Naive thymus-derived CD8-positive, alpha-beta T cell (primary cell): ENCODE results near the gene PIK3CG. TPM values are rescaled to one million over a fixed set of nuclear protein-coding genes. Genes with fewer than 3 reads are reported as not detected.

Experiments
- ATAC-seq, 2 donors: fragments of 150-1000 bp; cut with Tn5 transposase in 1 of 2; sonication (Bioruptor Pico), chemical (Tn5 transposase) in 1 of 2; 1 replicate in 1 of 2; 2 replicates in 1 of 2; pipeline ENCODE4 v1.10.0; 2021; ENCODE audit warnings: mild to moderate bottlenecking in 2 of 2, moderate library complexity in 2 of 2
- POLR2A ChIA-PET: fragments of 350-600 bp; sonication (Branson Sonifier 250); formaldehyde crosslinking; loops from one replicate; lab custom pipeline; 2021; ENCODE audit warnings: antibody characterized with exemption; lab: Charles Lee
- DNase-seq, 10 donors: peaks; one replicate each; pipeline versions ENCODE4 v3.0.0 to v3.0.0-alpha.2; 2020 to 2022
- H3K27ac Mint-ChIP-seq, 10 donors: one replicate each; pipeline ENCODE4 v1.8.0; 2020 to 2022; ENCODE audit warnings: mild to moderate bottlenecking in 10 of 10, mixed read lengths in 10 of 10, moderate library complexity in 4 of 10, inconsistent platforms in 1 of 10
- H3K27me3 Mint-ChIP-seq, 5 donors: one replicate each; pipeline ENCODE4 v1.8.0; 2021 to 2022; ENCODE audit warnings: mixed read lengths in 5 of 5
- H3K36me3 Mint-ChIP-seq, 3 donors: one replicate each; pipeline ENCODE4 v1.8.0; 2020 to 2022; ENCODE audit warnings: mixed read lengths in 3 of 3, mild to moderate bottlenecking in 2 of 3, inconsistent platforms in 1 of 3
- H3K4me1 Mint-ChIP-seq, 4 donors: one replicate each; pipeline ENCODE4 v1.8.0; 2021 to 2022; ENCODE audit warnings: mixed read lengths in 4 of 4
- H3K4me3 Mint-ChIP-seq, 10 donors: one replicate each; pipeline ENCODE4 v1.8.0; 2020 to 2022; ENCODE audit warnings: mild to moderate bottlenecking in 10 of 10, mixed read lengths in 10 of 10, moderate library complexity in 6 of 10, inconsistent platforms in 1 of 10
- H3K9me3 Mint-ChIP-seq, 9 donors: one replicate each; pipeline ENCODE4 v1.8.0; 2020 to 2022; ENCODE audit warnings: mixed read lengths in 9 of 9, mild to moderate bottlenecking in 3 of 9, inconsistent platforms in 1 of 9, moderate library complexity in 1 of 9
- polyA plus RNA-seq, 3 donors: library from polyadenylated mRNA; unstranded; fragments of 300-500 nt; fragmentation: Illumina TruSeq; gene quantifications; one replicate each; pipeline ENCODE4 v1.2.3, GENCODE V29; 2021
- total RNA-seq, 8 experiments: library from RNA in 2 of 8; stranded (reverse) in 2 of 8; gene quantifications; one replicate each; pipeline ENCODE4 v1.2.3 and lab custom pipeline; 2021 to 2026

The PIK3CG gene
- total and polyA plus RNA-seq, 5 experiments from 2014 or later, result 18.3 to 34.4 (median 23.0) TPM

- POLR2A ChIA-PET, result interaction anchor here (0.6 kb wide), 1 partner anchor 238 kb away, joined by 7 read pairs; no protein-coding TSS in a partner anchor
- Mint-ChIP-seq H3K27me3 (no peaks in the 10 kb centered on the region), H3K4me3 (peak overlapping the region in 1 of 10 donors; percentile 19), H3K4me1 (peaks cover 31 to 86% (median 77%) of the 10 kb centered on the region in 4 donors), H3K9me3 (peaks cover 0 to 15% (median 4%) of the 10 kb centered on the region in 9 donors), H3K36me3 (peaks cover 38 to 95% (median 70%) of the 10 kb centered on the region in 3 donors), H3K27ac (peak overlapping the region in 4 of 10 donors; percentile 22 to 78 (median 41))
- DNase-seq (no peak), ATAC-seq (no peak)
Measured at GRCh38 chr7:106874076-106874475, 9.0 kb downstream of the PIK3CG start.

DNA sequence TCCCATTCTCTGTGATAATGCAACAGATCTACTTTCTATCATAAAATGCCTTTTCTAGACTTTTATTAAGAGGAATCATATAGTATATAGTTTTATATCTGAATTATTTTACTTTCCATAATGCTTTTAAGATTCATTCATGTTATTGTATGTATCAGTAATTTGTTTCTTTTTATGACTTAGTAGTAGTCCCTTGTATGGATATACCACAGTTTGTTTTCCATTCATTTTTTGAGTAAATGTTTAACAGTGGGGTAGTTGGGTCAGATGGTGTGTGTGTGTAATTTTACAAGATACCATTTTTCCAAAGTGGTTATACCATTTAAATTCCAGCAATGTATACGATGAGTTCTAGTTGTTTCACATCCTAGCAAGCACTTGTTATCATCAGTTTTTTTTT, 10.4 kb downstream of the PIK3CG start:
- POLR2A ChIA-PET, result interaction anchor here (0.7 kb wide), 1 partner anchor 17 kb away, joined by 3 read pairs; no protein-coding TSS in a partner anchor
- Mint-ChIP-seq H3K27me3 (no peaks in the 10 kb centered on the region), H3K9me3 (peaks cover 0 to 15% (median 4%) of the 10 kb centered on the region in 9 donors), H3K4me1 (peaks cover 26 to 75% (median 70%) of the 10 kb centered on the region in 4 donors), H3K36me3 (peaks cover 46 to 95% (median 70%) of the 10 kb centered on the region in 3 donors), H3K4me3 (no peak overlapping the region), H3K27ac (no peak overlapping the region)
- DNase-seq (no peak), ATAC-seq (no peak)

GRCh38 chr7:106878748-106879439, 13.8 kb downstream of the PIK3CG start:
- DNase-seq (no peak), ATAC-seq (peak; percentile 41 to 51)
- Mint-ChIP-seq H3K9me3 (peaks cover 0 to 15% (median 4%) of the 10 kb centered on the region in 9 donors), H3K36me3 (peaks cover 29 to 100% (median 67%) of the 10 kb centered on the region in 3 donors), H3K27me3 (no peaks in the 10 kb centered on the region), H3K4me1 (peaks cover 21 to 58% (median 40%) of the 10 kb centered on the region in 4 donors), H3K4me3 (peak overlapping the region in 7 of 10 donors; percentile 52 to 76 (median 63)), H3K27ac (peak overlapping the region; percentile 20 to 89 (median 81))
- POLR2A ChIA-PET, result interaction anchor here (1.2 kb wide), 1 partner anchor 10 kb away, joined by 4 read pairs; no protein-coding TSS in a partner anchor

DNA sequence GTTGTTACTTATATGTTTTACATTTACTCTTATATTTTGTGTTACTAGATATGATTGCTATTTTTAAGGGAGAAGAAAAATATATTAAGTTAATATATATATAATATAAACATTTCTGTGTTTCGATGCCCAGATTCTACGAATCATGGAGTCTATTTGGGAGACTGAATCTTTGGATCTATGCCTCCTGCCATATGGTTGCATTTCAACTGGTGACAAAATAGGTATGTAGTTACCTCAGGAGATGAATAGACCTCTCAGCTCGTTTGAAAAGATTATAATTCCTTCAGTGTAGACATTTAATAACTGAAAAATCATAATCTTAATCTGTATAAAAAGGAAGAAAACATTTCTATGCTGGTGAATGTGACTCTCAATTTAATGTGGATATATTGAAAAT, 16.9 kb downstream of the PIK3CG start:
- POLR2A ChIA-PET, result no interaction called here
- no peak for DNase-seq
- Mint-ChIP-seq H3K27ac (peak overlapping the region in 3 of 10 donors; percentile 8 to 73 (median 53)), H3K36me3 (peaks cover 30 to 99% (median 63%) of the 10 kb centered on the region in 3 donors), H3K9me3 (no peaks in the 10 kb centered on the region), H3K4me1 (peaks cover 25 to 48% (median 33%) of the 10 kb centered on the region in 4 donors), H3K27me3 (no peaks in the 10 kb centered on the region), H3K4me3 (no peak overlapping the region)
- no peak for ATAC-seq

GRCh38 chr7:106883456-106884026, 18.5 kb downstream of the PIK3CG start:
- Mint-ChIP-seq H3K36me3 (peaks cover 34 to 98% (median 72%) of the 10 kb centered on the region in 3 donors), H3K4me1 (peaks cover 14 to 35% (median 18%) of the 10 kb centered on the region in 4 donors), H3K27me3 (no peaks in the 10 kb centered on the region), H3K9me3 (no peaks in the 10 kb centered on the region), H3K4me3 (no peak overlapping the region), H3K27ac (peak overlapping the region in 7 of 10 donors; percentile 12 to 58 (median 27))
- ATAC-seq, result no peak
- POLR2A ChIA-PET, result no interaction called here
- no peak for DNase-seq

- Mint-ChIP-seq H3K4me1 (peaks cover 2 to 29% (median 10%) of the 10 kb centered on the region in 4 donors), H3K36me3 (peaks cover 34 to 96% (median 68%) of the 10 kb centered on the region in 3 donors), H3K4me3 (no peak overlapping the region), H3K27ac (peak overlapping the region in 6 of 10 donors; percentile 4 to 52 (median 28)), H3K9me3 (no peaks in the 10 kb centered on the region), H3K27me3 (no peaks in the 10 kb centered on the region)
- DNase-seq (no peak), ATAC-seq (no peak)
- POLR2A ChIA-PET, result no interaction called here
Measured at GRCh38 chr7:106885652-106886051, 20.6 kb downstream of the PIK3CG start.

- ATAC-seq (no peak), DNase-seq (no peak)
- H3K9me3 Mint-ChIP-seq, result no peaks in the 10 kb centered on the region
- H3K4me3 Mint-ChIP-seq, result no peak overlapping the region
- peaks cover 13 to 26% (median 13%) of the 10 kb centered on the region in 4 donors for H3K4me1 Mint-ChIP-seq
- H3K36me3 Mint-ChIP-seq, result peaks cover 37 to 96% (median 65%) of the 10 kb centered on the region in 3 donors
- POLR2A ChIA-PET, result no interaction called here
- no peaks in the 10 kb centered on the region for H3K27me3 Mint-ChIP-seq
- H3K27ac Mint-ChIP-seq, result peak overlapping the region in 5 of 10 donors; percentile 2 to 65 (median 44)
Measured at GRCh38 chr7:106887421-106887820, 22.3 kb downstream of the PIK3CG start.

GRCh38 chr7:106888204-106888603, 23.1 kb downstream of the PIK3CG start:
- Mint-ChIP-seq H3K27ac (peak overlapping the region in 3 of 10 donors; percentile 21 to 31 (median 26)), H3K4me1 (peaks cover 17 to 23% (median 20%) of the 10 kb centered on the region in 4 donors), H3K4me3 (no peak overlapping the region), H3K9me3 (no peaks in the 10 kb centered on the region), H3K36me3 (peaks cover 42 to 96% (median 64%) of the 10 kb centered on the region in 3 donors), H3K27me3 (no peaks in the 10 kb centered on the region)
- no peak for DNase-seq
- POLR2A ChIA-PET, result no interaction called here
- no peak for ATAC-seq

GRCh38 chr7:106890952-106891351, 25.9 kb downstream of the PIK3CG start:
- Mint-ChIP-seq H3K4me1 (peaks cover 13 to 40% (median 28%) of the 10 kb centered on the region in 4 donors), H3K27me3 (no peaks in the 10 kb centered on the region), H3K27ac (peak overlapping the region in 6 of 10 donors; percentile 3 to 76 (median 62)), H3K36me3 (peaks cover 27 to 93% (median 51%) of the 10 kb centered on the region in 3 donors), H3K9me3 (no peaks in the 10 kb centered on the region), H3K4me3 (no peak overlapping the region)
- POLR2A ChIA-PET, result no interaction called here
- no peak for DNase-seq
- ATAC-seq, result no peak

GRCh38 chr7:106891548-106892410, 26.7 kb downstream of the PIK3CG start:
- H3K4me1 Mint-ChIP-seq, result peaks cover 13 to 39% (median 29%) of the 10 kb centered on the region in 4 donors
- POLR2A ChIA-PET, result no interaction called here
- peak overlapping the region in 2 of 10 donors; percentile 6 to 63 for H3K27ac Mint-ChIP-seq
- H3K9me3 Mint-ChIP-seq, result peaks cover 0 to 4% (median 0%) of the 10 kb centered on the region in 9 donors
- no peak for DNase-seq
- H3K27me3 Mint-ChIP-seq, result no peaks in the 10 kb centered on the region
- no peak for ATAC-seq
- peaks cover 27 to 93% (median 53%) of the 10 kb centered on the region in 3 donors for H3K36me3 Mint-ChIP-seq
- H3K4me3 Mint-ChIP-seq, result no peak overlapping the region

DNA sequence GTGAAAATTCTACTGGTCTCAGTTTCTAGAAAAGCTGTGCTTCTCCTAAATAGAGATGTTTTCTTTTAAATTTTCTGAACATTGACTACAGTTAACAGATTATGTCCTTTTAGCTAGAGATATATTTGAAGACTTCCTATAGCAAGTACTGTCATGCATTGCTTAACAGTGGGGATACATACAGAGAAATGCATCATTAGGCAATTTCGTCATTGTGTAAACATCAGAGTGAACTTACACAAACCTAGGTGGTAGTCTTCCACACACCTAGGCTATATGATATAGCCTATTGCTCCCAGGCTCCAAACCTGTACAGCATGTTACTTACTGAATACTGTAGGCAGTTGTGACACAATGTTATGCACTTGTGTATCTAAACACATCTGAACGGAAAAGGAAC, 28.5 kb downstream of the PIK3CG start:
- POLR2A ChIA-PET, result no interaction called here
- Mint-ChIP-seq H3K27ac (peak overlapping the region in 2 of 10 donors; percentile 41 to 51), H3K4me3 (no peak overlapping the region), H3K4me1 (peaks cover 17 to 50% (median 39%) of the 10 kb centered on the region in 4 donors), H3K36me3 (peaks cover 36 to 93% (median 52%) of the 10 kb centered on the region in 3 donors), H3K9me3 (peaks cover 0 to 12% (median 4%) of the 10 kb centered on the region in 9 donors), H3K27me3 (no peaks in the 10 kb centered on the region)
- DNase-seq (no peak), ATAC-seq (no peak)
